ENCODE results near the gene MAEA. TPM values are rescaled to one million over a fixed set of nuclear protein-coding genes. Genes with fewer than 3 reads are reported as not detected.

Gene MAEA
- total RNA-seq, 1 donor from 2014 or later: 103 TPM

DNA sequence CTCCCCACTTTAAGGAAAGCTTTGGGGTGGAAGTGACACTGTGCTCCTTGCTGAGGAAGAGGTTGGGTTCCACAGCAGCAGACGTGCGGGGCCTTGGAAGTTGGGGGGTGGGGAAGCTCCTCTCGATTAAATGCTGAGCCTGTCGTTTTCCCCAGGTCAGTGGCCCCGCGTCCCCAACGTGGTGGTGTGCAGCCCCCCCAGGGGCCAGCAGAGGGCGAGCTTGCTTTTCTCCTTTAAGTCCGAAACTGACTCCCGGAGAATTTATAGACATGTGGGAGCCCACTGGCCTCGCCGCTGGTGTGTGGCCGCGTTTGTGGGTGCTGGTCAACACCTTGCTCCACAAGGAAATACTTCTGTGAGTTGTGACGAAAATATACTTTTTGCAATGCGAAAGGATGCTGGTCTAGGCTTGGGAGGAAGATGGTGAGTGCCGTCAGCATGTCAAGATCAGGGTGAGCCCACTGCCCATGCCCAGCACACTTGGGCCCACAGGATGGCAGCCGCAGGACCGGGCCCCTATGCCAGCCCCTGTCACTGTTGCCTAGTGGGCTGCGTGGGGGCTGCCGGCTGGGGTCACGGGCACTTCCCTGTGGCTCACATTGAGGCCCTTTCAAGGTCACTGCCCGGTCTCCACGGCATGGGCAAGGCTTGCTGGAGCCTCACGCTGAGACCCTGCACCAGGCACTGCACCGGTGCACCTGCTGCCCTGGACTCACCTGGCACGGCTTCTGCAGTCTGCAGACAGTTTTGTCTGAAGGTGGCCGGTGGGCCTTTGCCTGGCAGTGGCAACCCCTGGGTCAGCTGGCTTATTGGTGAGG lies 66.7 kb downstream of the MAEA start:
- intact Hi-C loops (cut with DNase I): no loop called here
- peaks cover 5% of the 10 kb centered on the region for H3K4me1 ChIP-seq
- no peaks in the 10 kb centered on the region for H3K9me3 ChIP-seq
- H3K36me3 ChIP-seq: no peaks in the 10 kb centered on the region
- DNase-seq (ENCODE audit: extremely low spot score in 2 of 2): no peak
- H3K27ac ChIP-seq: no peak overlapping the region
- H3K4me3 ChIP-seq: no peak overlapping the region
- TF ChIP-seq, protein P1, sequence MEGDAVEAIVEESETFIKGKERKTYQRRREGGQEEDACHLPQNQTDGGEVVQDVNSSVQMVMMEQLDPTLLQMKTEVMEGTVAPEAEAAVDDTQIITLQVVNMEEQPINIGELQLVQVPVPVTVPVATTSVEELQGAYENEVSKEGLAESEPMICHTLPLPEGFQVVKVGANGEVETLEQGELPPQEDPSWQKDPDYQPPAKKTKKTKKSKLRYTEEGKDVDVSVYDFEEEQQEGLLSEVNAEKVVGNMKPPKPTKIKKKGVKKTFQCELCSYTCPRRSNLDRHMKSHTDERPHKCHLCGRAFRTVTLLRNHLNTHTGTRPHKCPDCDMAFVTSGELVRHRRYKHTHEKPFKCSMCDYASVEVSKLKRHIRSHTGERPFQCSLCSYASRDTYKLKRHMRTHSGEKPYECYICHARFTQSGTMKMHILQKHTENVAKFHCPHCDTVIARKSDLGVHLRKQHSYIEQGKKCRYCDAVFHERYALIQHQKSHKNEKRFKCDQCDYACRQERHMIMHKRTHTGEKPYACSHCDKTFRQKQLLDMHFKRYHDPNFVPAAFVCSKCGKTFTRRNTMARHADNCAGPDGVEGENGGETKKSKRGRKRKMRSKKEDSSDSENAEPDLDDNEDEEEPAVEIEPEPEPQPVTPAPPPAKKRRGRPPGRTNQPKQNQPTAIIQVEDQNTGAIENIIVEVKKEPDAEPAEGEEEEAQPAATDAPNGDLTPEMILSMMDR (IDR thresholded peaks at IDR 0.05): peak; percentile 48 to 68 (median 55)
- TF ChIP-seq POLR2AphosphoS5 (IDR thresholded peaks at IDR 0.05; ENCODE audit: insufficient read depth in 1 of 2, low read depth in 1 of 2) (no peak), POLR2A (IDR thresholded peaks at IDR 0.05) (no peak)
- no peaks in the 10 kb centered on the region for H3K27me3 ChIP-seq

DNA sequence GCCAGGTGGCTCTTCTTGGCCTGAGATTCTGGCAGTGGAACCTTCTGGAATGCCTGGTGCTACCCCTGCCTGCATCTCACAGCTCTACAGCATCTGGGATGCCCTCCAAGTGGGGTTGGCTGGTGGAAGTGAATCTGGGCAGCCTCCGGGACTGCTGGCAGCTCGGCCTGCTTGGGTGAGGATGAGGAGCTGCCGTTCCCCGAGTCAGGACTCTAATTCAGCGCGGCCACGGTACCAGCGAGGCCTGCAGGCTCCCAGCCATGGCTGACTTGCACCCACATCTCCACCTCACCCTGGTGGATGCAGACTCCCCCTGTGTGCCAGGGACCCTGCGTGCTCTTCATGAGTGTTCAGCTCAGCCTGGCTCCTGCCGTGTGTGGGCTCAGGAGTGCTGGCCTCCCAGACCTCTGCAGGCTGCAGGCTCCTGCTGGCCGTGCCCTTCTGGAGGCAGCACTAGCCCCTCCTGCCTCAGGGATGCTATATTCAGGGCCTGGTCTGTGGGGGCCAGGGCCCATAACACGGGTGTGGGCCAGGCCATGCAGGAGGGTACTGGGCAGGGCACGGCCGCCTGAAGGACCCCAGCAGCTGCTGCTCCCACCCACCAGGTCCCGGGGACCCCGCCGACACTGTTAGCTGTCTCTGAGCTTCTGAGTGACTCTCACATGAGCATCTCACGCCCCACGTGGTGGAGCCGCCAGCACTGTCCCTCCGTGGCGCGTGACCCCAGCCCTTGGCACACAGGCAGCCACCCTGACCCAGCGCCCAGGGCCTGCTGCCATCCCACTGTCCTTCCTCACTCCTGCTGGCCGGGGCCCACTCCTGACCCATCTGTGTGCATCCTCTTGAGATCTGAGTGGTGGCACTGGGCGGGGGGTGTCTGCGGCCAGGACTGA lies 67.9 kb downstream of the MAEA start:
- no peaks in the 10 kb centered on the region for H3K9me3 ChIP-seq
- H3K36me3 ChIP-seq: no peaks in the 10 kb centered on the region
- no peak overlapping the region for H3K4me3 ChIP-seq
- DNase-seq (ENCODE audit: extremely low spot score in 2 of 2): no peak
- no peak overlapping the region for H3K27ac ChIP-seq
- TF ChIP-seq POLR2AphosphoS5 (IDR thresholded peaks at IDR 0.05; ENCODE audit: insufficient read depth in 1 of 2, low read depth in 1 of 2) (no peak), POLR2A (IDR thresholded peaks at IDR 0.05) (no peak)
- TF ChIP-seq, protein P1 (IDR thresholded peaks at IDR 0.05): no peak
- intact Hi-C loops (cut with DNase I): no loop called here
- H3K4me1 ChIP-seq: no peaks in the 10 kb centered on the region
- H3K27me3 ChIP-seq: no peaks in the 10 kb centered on the region

DNA sequence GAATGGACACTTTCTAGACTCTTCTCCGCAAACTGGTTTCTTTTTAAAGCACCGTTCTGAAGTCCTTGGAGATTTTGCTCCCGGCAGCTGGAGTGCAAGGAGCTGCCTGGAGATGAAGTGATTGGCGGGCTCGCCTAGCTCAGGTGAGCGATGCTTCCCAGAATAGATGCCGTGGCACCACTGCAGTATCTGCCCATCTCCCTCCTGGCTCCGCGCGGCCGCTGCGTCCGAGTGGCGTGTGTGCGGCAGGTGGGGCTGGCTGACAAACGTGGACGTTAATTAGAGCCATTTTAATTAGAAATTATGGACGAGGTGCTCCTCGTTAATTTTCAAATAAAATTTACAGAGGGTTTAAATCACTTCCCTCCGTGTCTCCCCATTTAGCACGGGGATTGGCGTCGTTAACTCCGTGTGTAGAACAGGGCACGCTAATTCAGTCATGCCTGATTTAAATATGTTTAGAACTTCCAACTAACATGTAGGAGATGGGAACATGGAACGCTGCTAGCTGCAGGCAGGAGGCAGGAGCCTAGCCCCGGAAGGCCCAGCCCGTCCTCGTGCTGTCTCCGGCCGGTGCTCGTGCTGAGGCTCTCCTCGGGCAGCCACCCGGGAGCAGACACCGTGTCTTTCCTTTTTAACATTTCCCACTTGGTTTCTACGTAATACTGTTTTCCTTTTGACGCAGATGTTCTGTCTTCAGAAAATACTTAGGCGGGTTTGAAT lies 68.9 kb downstream of the MAEA start:
- Histone ChIP-seq H3K27me3 (no peaks in the 10 kb centered on the region), H3K4me1 (no peaks in the 10 kb centered on the region), H3K9me3 (no peaks in the 10 kb centered on the region), H3K4me3 (no peak overlapping the region), H3K27ac (no peak overlapping the region), H3K36me3 (no peaks in the 10 kb centered on the region)
- no peak for DNase-seq (ENCODE audit: extremely low spot score in 2 of 2)
- TF ChIP-seq POLR2AphosphoS5 (IDR thresholded peaks at IDR 0.05; ENCODE audit: insufficient read depth in 1 of 2, low read depth in 1 of 2): no peak
- intact Hi-C loops (cut with DNase I): no loop called here

DNA sequence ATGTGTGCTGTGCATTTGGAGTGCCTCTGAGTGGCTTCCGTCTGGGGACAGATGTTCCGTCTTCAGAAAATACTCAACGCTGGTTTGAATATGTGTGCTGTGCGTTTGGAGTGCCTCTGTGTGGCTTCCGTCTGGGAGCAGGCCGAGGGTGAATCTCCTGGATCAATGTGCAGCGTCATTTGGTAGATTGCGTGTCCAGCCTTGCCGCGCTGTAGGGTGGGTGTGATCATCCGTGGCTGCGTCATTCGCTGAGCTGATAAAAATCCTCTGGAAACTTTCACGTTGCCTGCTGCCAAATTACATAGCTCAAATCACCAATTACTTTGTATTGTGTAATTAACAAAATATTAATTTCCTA lies 69.4 kb downstream of the MAEA start:
- intact Hi-C loops (cut with DNase I): no loop called here
- Histone ChIP-seq H3K9me3 (no peaks in the 10 kb centered on the region), H3K4me3 (no peak overlapping the region), H3K27ac (no peak overlapping the region), H3K27me3 (no peaks in the 10 kb centered on the region), H3K36me3 (no peaks in the 10 kb centered on the region), H3K4me1 (no peaks in the 10 kb centered on the region)
- DNase-seq (ENCODE audit: extremely low spot score in 2 of 2): no peak
- TF ChIP-seq, protein P1 (IDR thresholded peaks at IDR 0.05): no peak
- TF ChIP-seq POLR2AphosphoS5 (IDR thresholded peaks at IDR 0.05; ENCODE audit: insufficient read depth in 1 of 2, low read depth in 1 of 2): no peak

DNA sequence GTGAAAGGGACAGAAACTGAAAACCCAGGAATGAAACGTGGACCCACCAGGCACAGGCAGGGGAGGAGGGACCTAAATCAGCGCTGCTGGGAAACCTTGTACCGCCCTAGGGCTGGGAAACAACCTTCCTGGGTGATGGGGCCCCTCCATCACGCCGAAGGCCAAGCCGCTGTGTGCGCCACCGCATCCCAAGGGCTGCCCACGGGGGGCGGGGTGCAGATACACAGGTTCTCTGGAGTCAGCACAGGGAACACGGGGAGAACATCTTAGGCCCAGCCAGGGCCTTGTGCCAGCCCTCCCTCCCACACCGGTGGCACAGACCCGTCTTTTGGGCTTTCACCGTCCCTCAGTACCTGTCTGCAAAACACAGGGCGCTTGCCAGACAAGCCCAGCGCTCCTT lies 70.3 kb downstream of the MAEA start:
- TF ChIP-seq POLR2AphosphoS5 (IDR thresholded peaks at IDR 0.05; ENCODE audit: insufficient read depth in 1 of 2, low read depth in 1 of 2): no peak
- TF ChIP-seq, protein P1 (IDR thresholded peaks at IDR 0.05): no peak
- no peak for TF ChIP-seq POLR2A (IDR thresholded peaks at IDR 0.05)
- no peaks in the 10 kb centered on the region for H3K36me3 ChIP-seq
- no peaks in the 10 kb centered on the region for H3K9me3 ChIP-seq
- intact Hi-C loops (cut with DNase I): no loop called here
- H3K4me3 ChIP-seq: no peak overlapping the region
- no peak overlapping the region for H3K27ac ChIP-seq
- no peak for DNase-seq (ENCODE audit: extremely low spot score in 2 of 2)
- H3K4me1 ChIP-seq: no peaks in the 10 kb centered on the region
- H3K27me3 ChIP-seq: no peaks in the 10 kb centered on the region
